H1 (cell line): ENCODE results near the gene SEC63. TPM values are rescaled to one million over a fixed set of nuclear protein-coding genes. Genes with fewer than 3 reads are reported as not detected.

Experiments
- CTCF ChIA-PET: fragments of 300-600 bp; sonication (Branson Sonifier 250); formaldehyde crosslinking; loops from one replicate; lab custom pipeline; 2021; ENCODE audit not compliant: partially characterized antibody; lab: Charles Lee
- POLR2A ChIA-PET: fragments of 300-600 bp; sonication (Branson Sonifier 250); formaldehyde crosslinking; loops from one replicate; lab custom pipeline; 2021; ENCODE audit warnings: inconsistent platforms; ENCODE audit not compliant: partially characterized antibody; lab: Charles Lee
- DNase-seq, 2 experiments: peaks; one replicate each; pipeline versions ENCODE4 v3.0.0 to v3.0.0-alpha.2; 2010 to 2022; ENCODE audit warnings: low spot score in 2 of 2, low read depth in 1 of 2, mixed read lengths in 1 of 2
- FAIRE-seq: peaks from 2 replicates; lab custom pipeline; 2011; peaks lifted over from hg19 to GRCh38; lab: Jason Lieb, UNC
- H2AFZ ChIP-seq: 2 replicates; pipeline ENCODE4 v1.8.1; 2012; ENCODE audit warnings: low read length, inconsistent platforms
- H2AK5ac ChIP-seq: 2 replicates; pipeline ENCODE4 v1.6.1; 2013; ENCODE audit warnings: low read depth, low read length
- H2BK120ac ChIP-seq: replicated peaks from 2 replicates; pipeline ENCODE3; 2013; ENCODE audit warnings: low read depth, low read length, inconsistent platforms
- H2BK12ac ChIP-seq: 2 replicates; pipeline ENCODE4 v1.6.1; 2013; ENCODE audit warnings: low read depth, low read length
- H2BK15ac ChIP-seq: 2 replicates; pipeline ENCODE4 v1.6.1; 2013; ENCODE audit warnings: low read length
- H2BK20ac ChIP-seq: 2 replicates; pipeline ENCODE4 v1.6.1; 2013; ENCODE audit warnings: low read length
- H2BK5ac ChIP-seq: 2 replicates; pipeline ENCODE4 v1.6.1; 2013; ENCODE audit warnings: low read depth, low read length
- H3K14ac ChIP-seq: 2 replicates; pipeline ENCODE4 v1.6.1; 2013; ENCODE audit warnings: inconsistent platforms; ENCODE audit not compliant: insufficient read length
- H3K18ac ChIP-seq: 2 replicates; pipeline ENCODE4 v1.6.1; 2013; ENCODE audit warnings: low read length; ENCODE audit errors: extremely low read depth
- H3K23ac ChIP-seq: 2 replicates; pipeline ENCODE4 v1.6.1; 2013; ENCODE audit warnings: inconsistent platforms; ENCODE audit not compliant: insufficient read length
- H3K23me2 ChIP-seq: 2 replicates; pipeline ENCODE4 v1.6.1; 2013; ENCODE audit warnings: low read depth, low read length
- H3K27ac ChIP-seq: 2 replicates; pipeline ENCODE4 v1.6.1; 2011; ENCODE audit warnings: low read depth, low read length, inconsistent platforms
- H3K27me3 ChIP-seq, 4 experiments: replicated peaks in 1 of 4; 1 replicate in 1 of 4; 2 replicates in 3 of 4; pipeline versions ENCODE4 v1.6.1 to v1.8.1; 2011 to 2013; ENCODE audit warnings: low read length in 3 of 4, mild to moderate bottlenecking in 3 of 4, inconsistent platforms in 2 of 4, mixed read lengths in 2 of 4, moderate library complexity in 1 of 4; ENCODE audit not compliant: control insufficient read depth in 3 of 4, insufficient read depth in 3 of 4; ENCODE audit errors: extremely low read depth in 1 of 4
- H3K36me3 ChIP-seq, 4 experiments: 2 replicates each; pipeline versions ENCODE4 v1.6.1 to v1.8.1; 2011 to 2013; ENCODE audit warnings: mild to moderate bottlenecking in 4 of 4, low read length in 3 of 4, moderate library complexity in 2 of 4, control low read depth in 1 of 4, inconsistent platforms in 1 of 4; ENCODE audit not compliant: insufficient read depth in 4 of 4, control insufficient read depth in 2 of 4
- H3K4ac ChIP-seq: replicated peaks from 2 replicates; pipeline ENCODE3; 2013; ENCODE audit warnings: low read length, low read depth, mixed read lengths, inconsistent platforms; ENCODE audit not compliant: insufficient read length
- H3K4me1 ChIP-seq, 4 experiments: replicated peaks in 1 of 4; 1 replicate in 1 of 4; 2 replicates in 3 of 4; pipeline versions ENCODE4 v1.6.1 to v1.8.1; 2011 to 2013; ENCODE audit warnings: low read length in 3 of 4, inconsistent platforms in 2 of 4, mixed read lengths in 1 of 4; ENCODE audit not compliant: insufficient read depth in 4 of 4, control insufficient read depth in 3 of 4
- H3K4me2 ChIP-seq, 2 experiments: 2 replicates each; pipeline versions ENCODE4 v1.6.1 to v1.8.1; 2011 to 2013; ENCODE audit warnings: low read depth in 2 of 2, low read length in 2 of 2, control low read depth in 1 of 2, inconsistent platforms in 1 of 2, mild to moderate bottlenecking in 1 of 2; ENCODE audit not compliant: insufficient read depth in 1 of 2
- H3K4me3 ChIP-seq, 4 experiments: fragments of 200-600, 300-600 bp in 1 of 4; sonication (generic), shearing (Covaris generic), sonication (Bioruptor Twin) in 1 of 4; 2 replicates each; pipeline versions ENCODE4 v1.5.1 to v1.8.1; 2011 to 2016; ENCODE audit warnings: low read length in 4 of 4, low read depth in 3 of 4, control low read depth in 2 of 4, inconsistent platforms in 2 of 4, mild to moderate bottlenecking in 2 of 4, mixed read lengths in 1 of 4, moderate library complexity in 1 of 4; ENCODE audit not compliant: insufficient read depth in 2 of 4; ENCODE audit errors: extremely low read depth in 1 of 4
- H3K56ac ChIP-seq: replicated peaks from 2 replicates; pipeline ENCODE3; 2013; ENCODE audit warnings: low read depth, mild to moderate bottlenecking, mixed read lengths, low read length, inconsistent platforms; ENCODE audit not compliant: insufficient read length
- H3K79me1 ChIP-seq: 2 replicates; pipeline ENCODE4 v1.6.1; 2013; ENCODE audit warnings: low read depth, low read length, control low read depth
- H3K79me2 ChIP-seq, 2 experiments: 2 replicates each; pipeline versions ENCODE4 v1.6.1 to v1.8.1; 2012 to 2013; ENCODE audit warnings: low read length in 2 of 2, mild to moderate bottlenecking in 2 of 2, inconsistent platforms in 1 of 2; ENCODE audit not compliant: insufficient read depth in 2 of 2, control insufficient read depth in 1 of 2
- H3K9ac ChIP-seq, 4 experiments: replicated peaks in 1 of 4; 1 replicate in 1 of 4; 2 replicates in 3 of 4; pipeline versions ENCODE4 v1.6.1 to v1.8.1; 2011 to 2013; ENCODE audit warnings: low read depth in 3 of 4, low read length in 3 of 4, control low read depth in 2 of 4, mild to moderate bottlenecking in 2 of 4, moderate library complexity in 2 of 4, inconsistent platforms in 1 of 4; ENCODE audit errors: extremely low read depth in 1 of 4
- H3K9me3 ChIP-seq, 2 experiments: 2 replicates each; pipeline versions ENCODE4 v1.6.1 to v1.8.1; 2012 to 2013; ENCODE audit warnings: mild to moderate bottlenecking in 2 of 2, moderate library complexity in 2 of 2, control low read depth in 1 of 2, inconsistent platforms in 1 of 2, low read depth in 1 of 2, low read length in 1 of 2, mixed read lengths in 1 of 2; ENCODE audit not compliant: insufficient read depth in 2 of 2
- H4K20me1 ChIP-seq, 2 experiments: replicated peaks in 1 of 2; 2 replicates each; pipeline versions ENCODE3 to v1.8.1; 2011 to 2013; ENCODE audit warnings: inconsistent platforms in 2 of 2, low read length in 2 of 2, mild to moderate bottlenecking in 1 of 2; ENCODE audit not compliant: insufficient read depth in 2 of 2, control insufficient read depth in 1 of 2
- H4K5ac ChIP-seq: 2 replicates; pipeline ENCODE4 v1.6.1; 2013; ENCODE audit warnings: low read length, low read depth, mixed read lengths, inconsistent platforms; ENCODE audit not compliant: insufficient read length
- H4K8ac ChIP-seq: 2 replicates; pipeline ENCODE4 v1.8.0; 2013; ENCODE audit warnings: mild to moderate bottlenecking, moderate library complexity, low read length, inconsistent platforms; ENCODE audit not compliant: insufficient read depth; ENCODE audit errors: extremely low read depth
- H4K91ac ChIP-seq: replicated peaks from 2 replicates; pipeline ENCODE3; 2013; ENCODE audit warnings: low read length, mixed read lengths, inconsistent platforms; ENCODE audit not compliant: insufficient read length
- BACH1 ChIP-seq: IDR thresholded peaks from 2 replicates; pipeline ENCODE4 v1.6.1; 2012; ENCODE audit warnings: low read length, improper control_type of control experiment
- CEBPB ChIP-seq: IDR thresholded peaks from 2 replicates; pipeline ENCODE4 v1.6.1; 2012; ENCODE audit warnings: low read depth, low read length
- CHD2 ChIP-seq: IDR thresholded peaks from 2 replicates; pipeline ENCODE4 v1.6.1; 2012; ENCODE audit warnings: low read length, improper control_type of control experiment
- E2F6 ChIP-seq: IDR thresholded peaks from 2 replicates; pipeline ENCODE4 v1.6.1; 2012; ENCODE audit warnings: inconsistent platforms
- FOSL1 ChIP-seq: IDR thresholded peaks from 2 replicates; pipeline ENCODE4 v1.6.1; 2011; ENCODE audit warnings: mild to moderate bottlenecking, low read depth, low read length, moderate library complexity; ENCODE audit not compliant: insufficient read depth
- GABPA ChIP-seq: IDR thresholded peaks from 2 replicates; pipeline ENCODE4 v1.6.1; 2011; ENCODE audit warnings: mild to moderate bottlenecking, low read length, moderate library complexity, borderline replicate concordance; ENCODE audit not compliant: insufficient read depth
- GTF2F1 ChIP-seq: IDR thresholded peaks from 2 replicates; pipeline ENCODE4 v1.6.1; 2012; ENCODE audit warnings: low read depth, low read length, improper control_type of control experiment, borderline replicate concordance
- KDM1A ChIP-seq: fragments of 200-600, 300-600 bp; sonication (generic); IDR thresholded peaks from 2 replicates; pipeline ENCODE4 v1.7.1; 2016; ENCODE audit warnings: mild to moderate bottlenecking, low read length, borderline replicate concordance
- PHF8 ChIP-seq: fragments of 200-600 bp; sonication (generic); conservative IDR thresholded peaks from 2 replicates; pipeline ENCODE4 v1.7.1; 2012; ENCODE audit warnings: low read depth, mild to moderate bottlenecking, inconsistent platforms, low read length, moderate library complexity
- RBBP5 ChIP-seq: IDR thresholded peaks from 2 replicates; pipeline ENCODE4 v1.7.1; 2012; ENCODE audit warnings: low read depth, mild to moderate bottlenecking, inconsistent platforms, low read length, moderate library complexity, borderline replicate concordance
- RFX5 ChIP-seq: IDR thresholded peaks from 2 replicates; pipeline ENCODE4 v1.6.1; 2011; ENCODE audit warnings: low read depth, low read length, improper control_type of control experiment, borderline replicate concordance
- SP1 ChIP-seq: IDR thresholded peaks from 2 replicates; pipeline ENCODE4 v1.6.1; 2011; ENCODE audit warnings: low read depth, low read length
- SP4 ChIP-seq: IDR thresholded peaks from 2 replicates; pipeline ENCODE4 v1.6.1; 2012; ENCODE audit warnings: low read length, inconsistent platforms
- TAF1 ChIP-seq: IDR thresholded peaks from 2 replicates; pipeline ENCODE4 v1.6.1; 2011; ENCODE audit warnings: mild to moderate bottlenecking, low read depth, low read length
- TCF12 ChIP-seq: IDR thresholded peaks from 2 replicates; pipeline ENCODE4 v1.6.1; 2011; ENCODE audit warnings: low read depth, mild to moderate bottlenecking, low read length
- WGBS, 2 experiments: shearing (Covaris generic) in 1 of 2; methylation state at CpG; one replicate each; pipeline versions ENCODE4 v1.1.6 to v1.1.7; 2013 to 2015; ENCODE audit warnings: low lambda C conversion rate in 2 of 2, mixed read lengths in 2 of 2, inconsistent platforms in 1 of 2, low coverage in 1 of 2, missing lambda C conversion rate in 1 of 2; ENCODE audit not compliant: insufficient replicate concordance in 2 of 2, insufficient coverage in 1 of 2, insufficient read length in 1 of 2; ENCODE audit errors: extremely low coverage in 1 of 2, missing lambda C conversion rate in 1 of 2; 5-methylcytosine and 5-hydroxymethylcytosine counted together
- polyA plus RNA-seq, 7 experiments: library from polyadenylated mRNA; depleted of rRNA in 3 of 7; stranded (reverse) in 5 of 7; unstranded in 2 of 7; fragments of >200 nt in 5 of 7; fragments of 200-250 nt in 2 of 7; gene quantifications; 1 replicate in 5 of 7; 2 replicates in 1 of 7; 4 replicates in 1 of 7; pipeline versions ENCODE4 v1.2.1 to v1.2.3, GENCODE V29; 2011 to 2013; ENCODE audit warnings: missing spikeins in 2 of 7, mixed read lengths in 2 of 7
- total RNA-seq: library from RNA; stranded (reverse); fragmentation: NEBNext Ultra II Directional; extraction: Animal tissue kit (Norgen Biotek cat#: 25700); gene quantifications from 2 replicates; pipeline ENCODE4 v1.2.1, GENCODE V29; 2021

The SEC63 gene
- total and polyA plus RNA-seq, 2 of the 8 experiments (the other 6 are each of a cell fraction or from before 2014, with no cell fraction given) = 17.3 to 121 TPM

DNA sequence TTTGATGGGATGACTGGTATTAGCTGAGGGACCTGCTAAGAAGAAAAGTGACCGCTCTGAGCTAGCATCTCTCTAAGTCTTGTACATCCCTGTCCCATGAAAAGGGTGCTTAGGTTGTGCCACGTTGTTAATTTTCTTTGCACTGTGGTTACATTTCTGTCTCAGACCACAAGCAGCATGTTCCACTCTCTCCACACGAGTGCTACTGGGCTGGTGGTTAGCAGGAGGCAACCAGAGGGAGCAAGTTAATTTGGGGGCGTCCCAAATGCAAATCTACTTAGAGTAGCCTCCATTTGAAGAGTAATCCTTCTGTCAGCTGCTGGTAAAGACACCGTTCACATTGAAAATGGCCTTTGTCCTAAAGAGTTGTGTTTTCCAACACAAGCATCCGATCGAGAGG lies 130.5 kb downstream of the SEC63 start:
- no peaks in the 10 kb centered on the region for H3K36me3 ChIP-seq
- H3K56ac ChIP-seq = no peak overlapping the region
- no peaks in the 10 kb centered on the region for H3K23me2 ChIP-seq
- no peak overlapping the region for H3K4ac ChIP-seq
- H4K5ac ChIP-seq = no peak overlapping the region
- no peak overlapping the region for H4K8ac ChIP-seq
- no peak overlapping the region for H3K14ac ChIP-seq
- no peak overlapping the region for H3K9ac ChIP-seq
- no peaks in the 10 kb centered on the region for H4K20me1 ChIP-seq
- H3K18ac ChIP-seq = no peak overlapping the region
- DNase-seq = no peak
- peaks cover 0 to 1% (median 0%) of the 10 kb centered on the region in 4 experiments; a peak in 1 of 7 replicates for H3K4me1 ChIP-seq
- no peak overlapping the region for H2BK120ac ChIP-seq
- H2BK15ac ChIP-seq = 0 out of 2 replicates have a peak overlapping the region, but pooled peaks have one; percentile 25
- H2AK5ac ChIP-seq = no peak overlapping the region
- no peak overlapping the region for H3K23ac ChIP-seq
- FAIRE-seq = no peak
- no peak overlapping the region for H2BK5ac ChIP-seq
- 0 out of 2 replicates have a peak overlapping the region, but pooled peaks have one; percentile 70 for H2AFZ ChIP-seq
- no peak overlapping the region for H3K4me2 ChIP-seq
- H4K91ac ChIP-seq = no peak overlapping the region
- H2BK20ac ChIP-seq = no peak overlapping the region
- no peaks in the 10 kb centered on the region for H3K79me1 ChIP-seq
- no peaks in the 10 kb centered on the region for H3K9me3 ChIP-seq
- no peak overlapping the region for H2BK12ac ChIP-seq
- ChIA-PET CTCF (interaction anchor here (0.9 to 3.1 kb wide), 3 partner anchors 10 to 21 kb away, joined by 4 to 9 read pairs (median 6); no protein-coding TSS in a partner anchor), POLR2A (no interaction called here)
- no peaks in the 10 kb centered on the region for H3K27me3 ChIP-seq
- 88% methylated on average over 7 of the region's 7 CpGs; no CpG with 5 or more reads in 1 of the 2 experiments for whole genome bisulfite sequencing, 2 experiments
- H3K4me3 ChIP-seq = no peak overlapping the region
- no peak overlapping the region for H3K27ac ChIP-seq
- no peaks in the 10 kb centered on the region for H3K79me2 ChIP-seq
- no peak for TF ChIP-seq SP1
- no peak for TF ChIP-seq CHD2
- no peak for TF ChIP-seq TAF1
- no peak for TF ChIP-seq PHF8
- no peak for TF ChIP-seq KDM1A
- no peak for TF ChIP-seq E2F6
- no peak for TF ChIP-seq RFX5
- no peak for TF ChIP-seq FOSL1
- no peak for TF ChIP-seq GABPA
- TF ChIP-seq GTF2F1 = no peak
- no peak for TF ChIP-seq SP4
- no peak for TF ChIP-seq TCF12
- no peak for TF ChIP-seq BACH1
- no peak for TF ChIP-seq CEBPB
- TF ChIP-seq RBBP5 = no peak
